Hepatocyte (in vitro differentiated cells): ENCODE results near the gene CTDSP2. TPM values are rescaled to one million over a fixed set of nuclear protein-coding genes. Genes with fewer than 3 reads are reported as not detected.

Experiments used
- DNase-seq: peaks from one replicate; pipeline ENCODE4 v3.0.0-alpha.2; 2016; ENCODE audit warnings: low spot score
- H2AFZ ChIP-seq: fragments of 200-600 bp; sonication (generic); 2 replicates; pipeline ENCODE4 v1.6.0; 2016; ENCODE audit warnings: antibody characterized with exemption, mild to moderate bottlenecking
- H3K27ac ChIP-seq: fragments of 200-600 bp; sonication (generic); 2 replicates; pipeline ENCODE4 v1.5.1; 2016; ENCODE audit warnings: mild to moderate bottlenecking
- H3K27me3 ChIP-seq: fragments of 200-600 bp; sonication (generic); 2 replicates; pipeline ENCODE4 v1.6.1; 2016
- H3K36me3 ChIP-seq: fragments of 200-600 bp; sonication (generic); replicated peaks from 2 replicates; pipeline ENCODE4 v1.5.1; 2016; ENCODE audit warnings: low read depth; ENCODE audit not compliant: insufficient read depth
- H3K4me1 ChIP-seq: fragments of 200-600 bp; sonication (generic); 2 replicates; pipeline ENCODE4 v1.5.1; 2016; ENCODE audit warnings: mild to moderate bottlenecking, moderate library complexity; ENCODE audit not compliant: insufficient read depth
- H3K4me2 ChIP-seq: fragments of 200-600 bp; sonication (generic); 2 replicates; pipeline ENCODE4 v1.6.0; 2016
- H3K4me3 ChIP-seq: fragments of 200-600 bp; sonication (generic); 2 replicates; pipeline ENCODE4 v1.5.1; 2016; ENCODE audit warnings: mild to moderate bottlenecking
- H3K79me2 ChIP-seq: fragments of 200-600 bp; sonication (generic); 2 replicates; pipeline ENCODE4 v1.6.0; 2017; ENCODE audit warnings: mild to moderate bottlenecking
- H3K9me2 ChIP-seq: fragments of 200-600 bp; sonication (generic); replicated peaks from 2 replicates; pipeline ENCODE4 v1.6.0; 2017; ENCODE audit warnings: mild to moderate bottlenecking; ENCODE audit not compliant: insufficient read depth
- H3K9me3 ChIP-seq: fragments of 200-600 bp; sonication (generic); 2 replicates; pipeline ENCODE4 v1.5.1; 2016; ENCODE audit warnings: low read depth, mild to moderate bottlenecking
- H4K20me1 ChIP-seq: fragments of 200-600 bp; sonication (generic); 2 replicates; pipeline ENCODE4 v1.6.0; 2016; ENCODE audit warnings: mild to moderate bottlenecking; ENCODE audit not compliant: insufficient read depth, poor library complexity, severe bottlenecking
- EZH2 ChIP-seq: fragments of 200-600 bp; sonication (generic); IDR thresholded peaks from 2 replicates; pipeline ENCODE4 v1.6.1; 2016; ENCODE audit warnings: antibody characterized with exemption, mild to moderate bottlenecking, borderline replicate concordance
- EZH2phosphoT487 ChIP-seq: fragments of 200-600 bp; sonication (generic); IDR thresholded peaks from one replicate; pipeline ENCODE4 v1.6.1; 2018; ENCODE audit warnings: antibody characterized with exemption, mild to moderate bottlenecking, low read depth, moderate library complexity; ENCODE audit not compliant: unreplicated experiment, severe bottlenecking
- WGBS: methylation state at CpG from one replicate; pipeline ENCODE4 v1.1.6; 2016; ENCODE audit warnings: low lambda C conversion rate; ENCODE audit errors: missing lambda C conversion rate; 5-methylcytosine and 5-hydroxymethylcytosine counted together
- polyA plus RNA-seq: library from polyadenylated mRNA; unstranded; fragments of >200 nt; fragmentation: Nextera tagmentation; extraction: Ambion mirVana; gene quantifications from 2 replicates; pipeline ENCODE4 v1.2.1, GENCODE V29; 2016
- total RNA-seq: library from RNA; depleted of rRNA; stranded (reverse); fragments of >200 nt; gene quantifications from 2 replicates; pipeline ENCODE4 v1.2.3, GENCODE V29; 2014
- TF ChIP-seq, protein P1 (sequence below): fragments of 200-600 bp; sonication (generic); IDR thresholded peaks from 2 replicates; pipeline ENCODE4 v1.5.1; 2016; ENCODE audit warnings: antibody characterized with exemption, mild to moderate bottlenecking; ENCODE audit not compliant: poor library complexity

The CTDSP2 gene
- total and polyA plus RNA-seq, 2 experiments from 2014 or later: 75.9 to 96.8 TPM

DNA sequence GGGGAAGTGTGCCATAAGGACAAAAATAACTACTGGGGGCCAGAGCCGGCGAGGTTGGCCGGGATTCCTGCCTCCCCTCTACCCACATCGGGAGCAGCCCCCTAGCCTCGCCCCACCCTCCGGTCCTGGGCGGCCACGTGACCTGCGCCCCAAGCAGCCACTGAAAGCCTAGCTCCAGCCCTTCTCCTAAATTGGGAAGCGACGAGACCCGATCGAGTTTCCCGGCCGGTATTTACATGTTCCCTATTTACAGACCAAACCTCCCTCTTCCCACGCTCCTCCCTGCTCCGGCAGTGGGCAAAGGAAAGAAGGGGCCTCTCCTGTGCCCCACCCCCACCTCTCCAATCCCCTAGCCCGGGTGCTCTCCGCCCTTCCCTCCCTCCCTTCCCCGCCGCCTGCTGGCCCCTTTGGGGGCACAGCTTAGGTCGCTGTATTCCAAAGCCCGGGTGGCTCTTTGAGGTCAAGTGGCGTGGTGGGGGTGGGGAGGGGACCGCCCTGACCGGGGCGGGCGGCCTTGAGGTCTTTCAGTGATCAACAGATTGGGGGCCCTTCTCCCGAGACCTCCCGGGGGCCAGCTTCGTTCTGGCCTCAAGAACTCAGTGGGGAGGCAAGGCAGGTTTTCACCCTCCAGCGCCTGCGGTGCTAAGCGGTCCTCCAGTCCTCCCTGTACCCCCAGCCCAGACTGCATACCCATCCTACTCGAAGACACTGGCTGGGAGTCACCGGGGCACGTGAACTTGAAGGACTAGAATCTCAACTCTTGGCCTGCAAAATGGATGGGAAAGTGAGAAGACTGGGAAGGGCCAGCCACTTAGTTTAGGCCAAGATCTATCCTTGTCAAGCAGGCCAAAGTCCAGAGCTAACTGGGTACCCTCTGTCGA is 6.3 kb upstream of the CTDSP2 start:
- Histone ChIP-seq H3K36me3 (no peaks in the 10 kb centered on the region), H3K4me2 (peak overlapping the region; percentile 72), H4K20me1 (no peaks in the 10 kb centered on the region), H3K27ac (peak overlapping the region; percentile 73), H3K27me3 (no peaks in the 10 kb centered on the region), H3K4me1 (peaks cover 19% of the 10 kb centered on the region), H3K9me2 (no peaks in the 10 kb centered on the region), H3K4me3 (no peak overlapping the region), H3K79me2 (no peaks in the 10 kb centered on the region), H3K9me3 (no peaks in the 10 kb centered on the region), H2AFZ (peak overlapping the region; percentile 42)
- TF ChIP-seq, protein P1, sequence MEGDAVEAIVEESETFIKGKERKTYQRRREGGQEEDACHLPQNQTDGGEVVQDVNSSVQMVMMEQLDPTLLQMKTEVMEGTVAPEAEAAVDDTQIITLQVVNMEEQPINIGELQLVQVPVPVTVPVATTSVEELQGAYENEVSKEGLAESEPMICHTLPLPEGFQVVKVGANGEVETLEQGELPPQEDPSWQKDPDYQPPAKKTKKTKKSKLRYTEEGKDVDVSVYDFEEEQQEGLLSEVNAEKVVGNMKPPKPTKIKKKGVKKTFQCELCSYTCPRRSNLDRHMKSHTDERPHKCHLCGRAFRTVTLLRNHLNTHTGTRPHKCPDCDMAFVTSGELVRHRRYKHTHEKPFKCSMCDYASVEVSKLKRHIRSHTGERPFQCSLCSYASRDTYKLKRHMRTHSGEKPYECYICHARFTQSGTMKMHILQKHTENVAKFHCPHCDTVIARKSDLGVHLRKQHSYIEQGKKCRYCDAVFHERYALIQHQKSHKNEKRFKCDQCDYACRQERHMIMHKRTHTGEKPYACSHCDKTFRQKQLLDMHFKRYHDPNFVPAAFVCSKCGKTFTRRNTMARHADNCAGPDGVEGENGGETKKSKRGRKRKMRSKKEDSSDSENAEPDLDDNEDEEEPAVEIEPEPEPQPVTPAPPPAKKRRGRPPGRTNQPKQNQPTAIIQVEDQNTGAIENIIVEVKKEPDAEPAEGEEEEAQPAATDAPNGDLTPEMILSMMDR: no peak
- TF ChIP-seq EZH2phosphoT487: no peak
- no peak for TF ChIP-seq EZH2
- 21% methylated on average over 19 of the region's 38 CpGs for WGBS
- DNase-seq: peak; percentile 78

DNA sequence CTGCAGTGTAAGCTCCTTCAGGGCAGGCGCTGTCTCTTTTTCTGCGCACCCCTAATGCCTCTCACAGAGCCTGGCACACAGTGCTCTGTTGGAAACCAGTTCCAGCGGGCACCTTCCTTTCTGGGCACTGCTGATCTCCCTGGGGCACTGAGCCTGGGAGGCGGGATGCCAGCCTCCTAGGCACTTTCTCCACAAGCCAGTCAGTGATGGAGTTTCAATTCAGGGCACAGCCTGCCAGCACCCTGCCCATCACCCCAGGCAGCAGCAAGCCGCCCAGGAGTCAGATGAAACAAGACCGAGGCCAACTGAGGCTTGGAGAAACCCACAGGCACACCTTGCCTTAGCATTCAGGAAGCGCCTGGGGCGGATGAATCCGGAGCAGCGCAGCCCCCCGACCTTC is 5.7 kb upstream of the CTDSP2 start:
- Histone ChIP-seq H3K4me3 (no peak overlapping the region), H3K36me3 (no peaks in the 10 kb centered on the region), H3K4me2 (peak overlapping the region; percentile 72), H4K20me1 (no peaks in the 10 kb centered on the region), H3K27ac (peak overlapping the region; percentile 73), H2AFZ (peak overlapping the region; percentile 42), H3K9me3 (no peaks in the 10 kb centered on the region), H3K9me2 (no peaks in the 10 kb centered on the region), H3K27me3 (no peaks in the 10 kb centered on the region), H3K79me2 (no peaks in the 10 kb centered on the region), H3K4me1 (peaks cover 19% of the 10 kb centered on the region)
- no peak for DNase-seq
- TF ChIP-seq EZH2phosphoT487 (no peak), EZH2 (no peak)
- TF ChIP-seq, protein P1: no peak
- 38% methylated on average over 11 of the region's 11 CpGs for WGBS

DNA sequence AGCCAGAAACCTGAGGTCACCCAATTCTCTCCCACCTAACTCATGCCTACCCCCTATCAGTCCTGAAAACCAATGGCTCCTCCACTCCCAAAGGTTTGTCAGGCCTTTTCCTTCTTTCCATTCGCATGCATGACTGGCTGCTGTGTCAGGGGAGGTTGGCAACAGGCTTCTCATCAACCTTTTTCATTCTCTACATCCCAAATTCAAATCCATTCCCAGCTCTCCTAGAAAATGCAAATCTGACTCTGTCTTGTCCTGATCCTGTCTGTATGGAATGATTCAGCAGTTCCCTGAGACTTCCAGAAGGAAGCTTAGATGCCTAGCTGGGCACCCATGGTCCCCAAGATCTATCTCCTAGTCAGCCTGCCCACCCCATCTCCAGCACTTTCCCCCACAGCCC is 5.0 kb upstream of the CTDSP2 start:
- Histone ChIP-seq H3K4me3 (no peak overlapping the region), H3K79me2 (no peaks in the 10 kb centered on the region), H3K27ac (peak overlapping the region; percentile 73), H3K9me2 (no peaks in the 10 kb centered on the region), H3K9me3 (no peaks in the 10 kb centered on the region), H4K20me1 (no peaks in the 10 kb centered on the region), H3K36me3 (no peaks in the 10 kb centered on the region), H3K4me2 (no peak overlapping the region), H3K27me3 (no peaks in the 10 kb centered on the region), H3K4me1 (peaks cover 19% of the 10 kb centered on the region), H2AFZ (no peak overlapping the region)
- DNase-seq: no peak
- 81% methylated on average over 1 of the region's 1 CpG for WGBS
- TF ChIP-seq EZH2phosphoT487 (no peak), EZH2 (no peak)
- TF ChIP-seq, protein P1: no peak
